ENCODE data around the gene SLAMF8. TPM values are rescaled to one million over a fixed set of nuclear protein-coding genes. Genes with fewer than 3 reads are reported as not detected.

SLAMF8 gene
- total RNA-seq, 1 donor from 2014 or later = 34.6 TPM

DNA sequence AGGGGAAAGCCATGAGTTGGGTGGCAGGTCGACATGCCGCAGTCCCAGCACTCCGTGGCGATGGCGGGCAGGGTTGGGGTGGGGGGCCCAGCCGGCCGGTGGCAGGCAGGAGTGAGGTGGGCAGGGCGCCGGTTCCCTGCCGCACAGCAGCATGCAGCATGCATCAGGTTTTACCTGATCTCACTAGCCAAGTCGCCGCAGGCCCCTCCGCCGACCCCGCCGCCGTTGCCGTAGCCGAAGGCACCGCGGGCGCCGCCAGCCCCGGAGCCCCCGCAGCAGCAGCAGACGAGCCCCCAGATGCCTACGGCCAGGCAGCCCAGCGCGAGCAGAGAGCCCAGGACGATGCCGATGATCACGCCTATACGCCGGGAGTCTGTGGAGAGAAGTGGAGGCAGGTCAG is 29.0 kb downstream of the SLAMF8 start:
- no peaks in the 10 kb centered on the region for H3K9me3 ChIP-seq
- DNase-seq = no peak
- peaks cover 13% of the 10 kb centered on the region for H3K4me1 ChIP-seq
- intact Hi-C loops (cut with DNase I) = no loop called here
- no peaks in the 10 kb centered on the region for H3K36me3 ChIP-seq
- H3K27ac ChIP-seq = no peak overlapping the region
- TF ChIP-seq, protein P1, sequence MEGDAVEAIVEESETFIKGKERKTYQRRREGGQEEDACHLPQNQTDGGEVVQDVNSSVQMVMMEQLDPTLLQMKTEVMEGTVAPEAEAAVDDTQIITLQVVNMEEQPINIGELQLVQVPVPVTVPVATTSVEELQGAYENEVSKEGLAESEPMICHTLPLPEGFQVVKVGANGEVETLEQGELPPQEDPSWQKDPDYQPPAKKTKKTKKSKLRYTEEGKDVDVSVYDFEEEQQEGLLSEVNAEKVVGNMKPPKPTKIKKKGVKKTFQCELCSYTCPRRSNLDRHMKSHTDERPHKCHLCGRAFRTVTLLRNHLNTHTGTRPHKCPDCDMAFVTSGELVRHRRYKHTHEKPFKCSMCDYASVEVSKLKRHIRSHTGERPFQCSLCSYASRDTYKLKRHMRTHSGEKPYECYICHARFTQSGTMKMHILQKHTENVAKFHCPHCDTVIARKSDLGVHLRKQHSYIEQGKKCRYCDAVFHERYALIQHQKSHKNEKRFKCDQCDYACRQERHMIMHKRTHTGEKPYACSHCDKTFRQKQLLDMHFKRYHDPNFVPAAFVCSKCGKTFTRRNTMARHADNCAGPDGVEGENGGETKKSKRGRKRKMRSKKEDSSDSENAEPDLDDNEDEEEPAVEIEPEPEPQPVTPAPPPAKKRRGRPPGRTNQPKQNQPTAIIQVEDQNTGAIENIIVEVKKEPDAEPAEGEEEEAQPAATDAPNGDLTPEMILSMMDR (IDR thresholded peaks at IDR 0.05) = no peak
- ATAC-seq = no peak
- H3K4me3 ChIP-seq = no peak overlapping the region
- no peaks in the 10 kb centered on the region for H3K27me3 ChIP-seq

DNA sequence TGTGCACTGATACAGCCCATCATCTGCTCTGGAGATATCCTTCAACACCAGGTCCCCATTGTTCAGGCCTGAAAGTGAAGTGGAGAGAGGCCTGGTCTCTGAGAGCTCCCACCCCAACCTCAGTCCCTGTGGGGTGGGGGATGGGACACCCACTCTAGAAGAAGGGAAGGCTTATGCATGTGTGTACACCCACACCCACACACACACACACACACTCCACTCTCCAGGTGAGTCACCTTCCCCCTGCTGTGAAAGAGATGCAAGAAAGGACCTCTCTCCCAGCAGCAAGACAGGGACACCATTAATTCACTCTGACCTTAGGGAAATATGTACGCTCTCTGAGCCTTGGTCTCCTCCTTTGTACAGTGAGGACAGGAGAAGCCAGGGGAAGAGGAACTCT is 29.9 kb downstream of the SLAMF8 start:
- TF ChIP-seq, protein P1 (IDR thresholded peaks at IDR 0.05) = no peak
- H3K4me1 ChIP-seq = peaks cover 13% of the 10 kb centered on the region
- intact Hi-C loops (cut with DNase I) = no loop called here
- H3K27ac ChIP-seq = no peak overlapping the region
- H3K9me3 ChIP-seq = no peaks in the 10 kb centered on the region
- no peaks in the 10 kb centered on the region for H3K36me3 ChIP-seq
- ATAC-seq = no peak
- H3K27me3 ChIP-seq = no peaks in the 10 kb centered on the region
- H3K4me3 ChIP-seq = no peak overlapping the region
- no peak for DNase-seq

DNA sequence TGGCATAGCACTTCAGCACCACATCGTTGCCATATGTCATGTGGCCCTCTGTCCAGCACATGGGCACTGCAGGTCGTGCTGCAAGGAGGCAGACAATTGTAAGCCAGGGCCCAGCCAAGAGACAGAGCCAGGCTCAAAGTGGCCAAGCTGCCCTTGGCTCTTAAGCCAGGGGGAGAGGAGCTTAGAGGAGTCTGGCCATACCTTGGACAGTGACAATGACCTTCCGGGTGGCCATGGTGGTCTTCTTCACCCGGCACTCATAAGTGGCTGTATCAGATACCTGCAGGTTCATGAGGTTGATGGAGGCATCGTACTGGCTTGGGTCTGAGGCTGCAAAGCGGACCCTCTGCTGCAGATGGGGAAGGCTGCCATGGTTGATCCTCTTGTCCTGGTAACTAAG is 31.2 kb downstream of the SLAMF8 start:
- no peaks in the 10 kb centered on the region for H3K9me3 ChIP-seq
- TF ChIP-seq, protein P1 (IDR thresholded peaks at IDR 0.05) = no peak
- no peak overlapping the region for H3K27ac ChIP-seq
- no peak overlapping the region for H3K4me3 ChIP-seq
- peaks cover 8% of the 10 kb centered on the region for H3K4me1 ChIP-seq
- DNase-seq = no peak
- H3K27me3 ChIP-seq = no peaks in the 10 kb centered on the region
- intact Hi-C loops (cut with DNase I) = no loop called here
- no peak for ATAC-seq
- no peaks in the 10 kb centered on the region for H3K36me3 ChIP-seq

DNA sequence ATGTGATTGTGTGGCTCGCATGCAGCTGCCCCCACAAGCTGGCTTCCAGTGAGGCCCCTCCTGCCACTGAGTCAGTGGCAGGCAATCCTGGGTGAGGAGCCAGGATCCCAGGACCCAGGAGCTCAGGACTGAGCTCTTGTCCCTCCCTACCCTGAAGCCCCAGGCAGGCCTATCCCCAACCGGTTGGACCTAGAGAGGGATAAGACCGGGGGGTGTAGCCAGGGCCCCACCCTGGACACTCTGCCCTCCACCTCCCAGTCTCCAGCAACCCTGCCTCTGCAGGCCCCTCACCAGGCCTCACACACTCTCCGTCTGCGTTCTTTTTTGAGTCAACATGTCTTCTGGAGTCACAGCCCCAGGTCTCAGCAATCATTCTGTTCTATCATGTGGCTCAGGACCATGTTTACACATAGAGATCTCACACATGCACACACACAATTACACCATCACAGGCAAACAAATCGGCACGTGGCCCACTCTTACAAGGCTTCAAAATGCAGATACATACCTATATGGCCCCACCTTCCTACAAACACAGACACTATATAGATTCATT is 33.2 kb downstream of the SLAMF8 start:
- Histone ChIP-seq H3K27ac (no peak overlapping the region), H3K4me1 (no peaks in the 10 kb centered on the region), H3K4me3 (no peak overlapping the region), H3K27me3 (no peaks in the 10 kb centered on the region), H3K36me3 (no peaks in the 10 kb centered on the region), H3K9me3 (no peaks in the 10 kb centered on the region)
- ATAC-seq = no peak
- intact Hi-C loops (cut with DNase I) = no loop called here
- no peak for DNase-seq
- TF ChIP-seq, protein P1 (IDR thresholded peaks at IDR 0.05) = no peak

DNA sequence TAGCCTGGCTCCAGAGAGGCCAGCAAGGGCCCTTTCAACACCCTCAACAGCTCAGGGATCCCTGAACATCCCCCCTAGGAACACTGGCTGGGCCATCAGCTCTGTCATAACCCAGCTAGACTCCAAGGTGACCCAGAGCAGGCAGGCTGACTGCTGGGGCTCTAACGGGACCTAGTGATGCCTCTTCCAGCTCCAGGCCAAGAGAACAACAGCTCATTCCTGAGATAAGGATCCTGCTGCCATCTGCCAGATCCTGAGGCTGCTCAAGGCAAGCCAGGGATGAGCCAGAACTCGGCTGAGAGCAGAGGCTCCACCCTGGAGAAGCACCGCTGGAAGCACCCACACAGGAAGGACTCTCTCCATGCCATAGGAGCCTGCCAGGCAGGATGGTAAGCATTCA is 33.8 kb downstream of the SLAMF8 start:
- intact Hi-C loops (cut with DNase I) = no loop called here
- no peak for ATAC-seq
- TF ChIP-seq, protein P1 (IDR thresholded peaks at IDR 0.05) = no peak
- Histone ChIP-seq H3K4me1 (no peaks in the 10 kb centered on the region), H3K4me3 (no peak overlapping the region), H3K36me3 (no peaks in the 10 kb centered on the region), H3K27me3 (no peaks in the 10 kb centered on the region), H3K27ac (no peak overlapping the region), H3K9me3 (no peaks in the 10 kb centered on the region)
- no peak for DNase-seq

DNA sequence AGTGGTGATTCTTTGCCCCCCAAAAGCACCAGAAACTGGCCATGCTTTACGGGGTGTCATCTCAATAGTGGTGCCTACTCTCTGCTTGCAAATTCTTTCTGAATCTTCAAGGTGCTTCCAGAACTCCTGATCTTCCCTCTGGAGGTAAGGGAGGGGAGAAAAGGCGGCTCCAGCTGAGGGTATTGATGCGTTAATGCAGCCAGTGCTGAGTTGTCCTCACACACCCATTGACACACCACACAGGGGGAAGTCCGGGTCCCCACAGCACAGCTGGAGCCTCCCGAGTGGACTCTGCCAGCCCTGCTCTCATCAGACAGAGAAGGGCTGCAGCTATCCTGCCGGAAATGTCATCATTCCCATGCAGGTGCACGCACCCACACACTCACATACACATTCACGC is 34.5 kb downstream of the SLAMF8 start:
- no peak overlapping the region for H3K4me3 ChIP-seq
- H3K9me3 ChIP-seq = no peaks in the 10 kb centered on the region
- no peak overlapping the region for H3K27ac ChIP-seq
- no peaks in the 10 kb centered on the region for H3K36me3 ChIP-seq
- ATAC-seq (no peak), DNase-seq (no peak)
- TF ChIP-seq, protein P1 (IDR thresholded peaks at IDR 0.05) = no peak
- no peaks in the 10 kb centered on the region for H3K4me1 ChIP-seq
- intact Hi-C loops (cut with DNase I) = no loop called here
- no peaks in the 10 kb centered on the region for H3K27me3 ChIP-seq
